Astrocyte (in vitro differentiated cells and primary cell): ENCODE data around the gene ARNT2.

Experiments used
- CTCF ChIP-seq: IDR thresholded peaks from 2 replicates; pipeline ENCODE4 v1.5.1; 2011; ENCODE audit warnings: low read depth, mild to moderate bottlenecking, inconsistent platforms, low read length, moderate library complexity; ENCODE audit not compliant: insufficient read depth
- EZH2 ChIP-seq: IDR thresholded peaks from 2 replicates; pipeline ENCODE4 v1.6.1; 2012; ENCODE audit warnings: mild to moderate bottlenecking, low read length, inconsistent platforms; ENCODE audit not compliant: insufficient read depth

DNA sequence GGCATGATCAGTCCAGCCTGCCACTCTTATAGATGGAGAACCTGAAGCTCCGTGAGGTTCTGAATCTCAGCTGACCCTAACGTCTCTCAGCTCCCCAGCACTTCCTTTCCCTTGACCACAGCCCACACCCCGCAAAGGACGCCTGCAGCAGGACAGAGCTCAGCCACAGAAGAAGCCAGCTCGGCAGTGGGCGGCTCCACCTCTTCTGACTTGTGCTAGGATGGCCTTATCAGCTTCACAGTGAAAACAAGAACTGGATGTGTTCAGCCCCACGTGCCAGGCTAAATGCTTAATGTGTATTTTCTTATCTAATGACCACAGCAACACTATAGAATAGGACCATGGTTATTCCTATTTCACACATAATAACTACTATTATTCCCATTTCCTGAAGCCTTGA lies 127.6 kb downstream of the ARNT2 start:
- TF ChIP-seq CTCF, result no peak
- TF ChIP-seq EZH2, result no peak
